ENCODE measurements around the gene LMTK3.

DNA sequence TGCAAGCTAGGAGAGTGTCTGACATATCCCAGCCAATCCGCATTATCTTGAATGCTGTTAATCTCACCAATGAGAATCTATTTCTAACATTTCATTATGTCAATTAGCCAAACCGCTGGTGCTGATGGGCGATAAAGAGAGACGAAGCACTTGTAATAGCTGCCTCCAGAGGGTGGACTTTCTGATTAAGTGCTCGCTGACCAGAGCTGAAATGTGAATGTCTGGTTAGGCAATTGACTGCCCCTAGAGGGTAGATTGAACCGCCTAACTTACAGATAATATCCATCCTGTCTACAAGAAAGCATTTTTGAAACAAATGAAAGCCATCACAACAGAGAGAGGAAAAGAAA, 66.4 kb downstream of the LMTK3 start:
- TF ChIP-seq, protein P1, sequence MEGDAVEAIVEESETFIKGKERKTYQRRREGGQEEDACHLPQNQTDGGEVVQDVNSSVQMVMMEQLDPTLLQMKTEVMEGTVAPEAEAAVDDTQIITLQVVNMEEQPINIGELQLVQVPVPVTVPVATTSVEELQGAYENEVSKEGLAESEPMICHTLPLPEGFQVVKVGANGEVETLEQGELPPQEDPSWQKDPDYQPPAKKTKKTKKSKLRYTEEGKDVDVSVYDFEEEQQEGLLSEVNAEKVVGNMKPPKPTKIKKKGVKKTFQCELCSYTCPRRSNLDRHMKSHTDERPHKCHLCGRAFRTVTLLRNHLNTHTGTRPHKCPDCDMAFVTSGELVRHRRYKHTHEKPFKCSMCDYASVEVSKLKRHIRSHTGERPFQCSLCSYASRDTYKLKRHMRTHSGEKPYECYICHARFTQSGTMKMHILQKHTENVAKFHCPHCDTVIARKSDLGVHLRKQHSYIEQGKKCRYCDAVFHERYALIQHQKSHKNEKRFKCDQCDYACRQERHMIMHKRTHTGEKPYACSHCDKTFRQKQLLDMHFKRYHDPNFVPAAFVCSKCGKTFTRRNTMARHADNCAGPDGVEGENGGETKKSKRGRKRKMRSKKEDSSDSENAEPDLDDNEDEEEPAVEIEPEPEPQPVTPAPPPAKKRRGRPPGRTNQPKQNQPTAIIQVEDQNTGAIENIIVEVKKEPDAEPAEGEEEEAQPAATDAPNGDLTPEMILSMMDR (IDR thresholded peaks at IDR 0.05), result peak in 5 of 6 experiments; percentile 24 to 62 (median 48)
- no peak for TF ChIP-seq POLR2A (IDR thresholded peaks at IDR 0.05)
